Ishikawa (cell line): ENCODE results near the gene IL36RN.

Source experiments
- CEBPB ChIP-seq: IDR thresholded peaks from 2 replicates; pipeline ENCODE4 v1.6.1; 2012
- CREB1 ChIP-seq: IDR thresholded peaks from 2 replicates; pipeline ENCODE4 v1.6.1; 2012; ENCODE audit warnings: low read depth
- EGR1 ChIP-seq: IDR thresholded peaks from 2 replicates; pipeline ENCODE4 v1.6.1; 2012
- EP300 ChIP-seq: IDR thresholded peaks from 2 replicates; pipeline ENCODE4 v1.6.1; 2012; ENCODE audit warnings: borderline replicate concordance
- FOXM1 ChIP-seq: IDR thresholded peaks from 2 replicates; pipeline ENCODE4 v1.6.1; 2012; ENCODE audit warnings: low read depth, borderline replicate concordance
- RAD21 ChIP-seq: IDR thresholded peaks from 2 replicates; pipeline ENCODE4 v1.6.1; 2012; ENCODE audit warnings: low read depth
- TAF1 ChIP-seq: IDR thresholded peaks from 2 replicates; pipeline ENCODE4 v1.6.1; 2012; ENCODE audit warnings: low read depth, mild to moderate bottlenecking
- TCF12 ChIP-seq: IDR thresholded peaks from 2 replicates; pipeline ENCODE4 v1.6.1; 2012; ENCODE audit warnings: low read depth
- TEAD4 ChIP-seq: IDR thresholded peaks from 2 replicates; pipeline ENCODE4 v1.6.1; 2012
- YY1 ChIP-seq: IDR thresholded peaks from 2 replicates; pipeline ENCODE4 v1.6.1; 2012; ENCODE audit warnings: low read depth
- ZBTB7A ChIP-seq: IDR thresholded peaks from 2 replicates; pipeline ENCODE4 v1.6.1; 2012; ENCODE audit warnings: low read depth
- TF ChIP-seq, protein P1 (sequence below): IDR thresholded peaks from 2 replicates; pipeline ENCODE4 v1.6.1; 2012
- TF ChIP-seq, protein P2 (sequence below): IDR thresholded peaks from 2 replicates; pipeline ENCODE4 v1.6.1; 2012; ENCODE audit warnings: low read depth, mild to moderate bottlenecking
- TF ChIP-seq, protein P3 (sequence below): IDR thresholded peaks from 2 replicates; pipeline ENCODE4 v1.6.1; 2012

DNA sequence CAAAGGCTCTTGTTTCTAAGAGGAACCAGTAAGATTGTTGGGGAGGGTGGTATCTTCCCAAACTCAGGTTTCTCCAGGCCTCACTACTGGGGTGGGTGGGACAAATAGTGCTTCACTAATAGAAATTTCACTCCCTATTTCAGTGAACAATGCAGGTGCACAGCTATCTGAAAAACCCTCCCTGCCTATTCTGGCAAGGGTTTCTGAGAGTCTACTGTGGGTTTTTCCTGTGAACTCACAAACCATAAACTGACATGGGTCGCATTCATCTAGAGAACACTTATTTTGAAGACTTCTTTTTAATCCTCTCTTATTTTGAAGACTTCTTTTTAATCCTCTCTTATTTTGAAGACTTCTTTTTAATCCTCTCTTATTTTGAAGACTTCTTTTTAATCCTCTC is 49.4 kb upstream of the IL36RN start:
- TF ChIP-seq CREB1 = no peak
- TF ChIP-seq RAD21 = no peak
- TF ChIP-seq EP300 = no peak
- no peak for TF ChIP-seq FOXM1
- TF ChIP-seq YY1 = no peak
- no peak for TF ChIP-seq TAF1
- TF ChIP-seq, protein P1, sequence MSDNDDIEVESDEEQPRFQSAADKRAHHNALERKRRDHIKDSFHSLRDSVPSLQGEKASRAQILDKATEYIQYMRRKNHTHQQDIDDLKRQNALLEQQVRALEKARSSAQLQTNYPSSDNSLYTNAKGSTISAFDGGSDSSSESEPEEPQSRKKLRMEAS = no peak
- no peak for TF ChIP-seq TEAD4
- TF ChIP-seq, protein P2, sequence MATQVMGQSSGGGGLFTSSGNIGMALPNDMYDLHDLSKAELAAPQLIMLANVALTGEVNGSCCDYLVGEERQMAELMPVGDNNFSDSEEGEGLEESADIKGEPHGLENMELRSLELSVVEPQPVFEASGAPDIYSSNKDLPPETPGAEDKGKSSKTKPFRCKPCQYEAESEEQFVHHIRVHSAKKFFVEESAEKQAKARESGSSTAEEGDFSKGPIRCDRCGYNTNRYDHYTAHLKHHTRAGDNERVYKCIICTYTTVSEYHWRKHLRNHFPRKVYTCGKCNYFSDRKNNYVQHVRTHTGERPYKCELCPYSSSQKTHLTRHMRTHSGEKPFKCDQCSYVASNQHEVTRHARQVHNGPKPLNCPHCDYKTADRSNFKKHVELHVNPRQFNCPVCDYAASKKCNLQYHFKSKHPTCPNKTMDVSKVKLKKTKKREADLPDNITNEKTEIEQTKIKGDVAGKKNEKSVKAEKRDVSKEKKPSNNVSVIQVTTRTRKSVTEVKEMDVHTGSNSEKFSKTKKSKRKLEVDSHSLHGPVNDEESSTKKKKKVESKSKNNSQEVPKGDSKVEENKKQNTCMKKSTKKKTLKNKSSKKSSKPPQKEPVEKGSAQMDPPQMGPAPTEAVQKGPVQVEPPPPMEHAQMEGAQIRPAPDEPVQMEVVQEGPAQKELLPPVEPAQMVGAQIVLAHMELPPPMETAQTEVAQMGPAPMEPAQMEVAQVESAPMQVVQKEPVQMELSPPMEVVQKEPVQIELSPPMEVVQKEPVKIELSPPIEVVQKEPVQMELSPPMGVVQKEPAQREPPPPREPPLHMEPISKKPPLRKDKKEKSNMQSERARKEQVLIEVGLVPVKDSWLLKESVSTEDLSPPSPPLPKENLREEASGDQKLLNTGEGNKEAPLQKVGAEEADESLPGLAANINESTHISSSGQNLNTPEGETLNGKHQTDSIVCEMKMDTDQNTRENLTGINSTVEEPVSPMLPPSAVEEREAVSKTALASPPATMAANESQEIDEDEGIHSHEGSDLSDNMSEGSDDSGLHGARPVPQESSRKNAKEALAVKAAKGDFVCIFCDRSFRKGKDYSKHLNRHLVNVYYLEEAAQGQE = no peak
- no peak for TF ChIP-seq ZBTB7A
- no peak for TF ChIP-seq TCF12
- TF ChIP-seq, protein P3, sequence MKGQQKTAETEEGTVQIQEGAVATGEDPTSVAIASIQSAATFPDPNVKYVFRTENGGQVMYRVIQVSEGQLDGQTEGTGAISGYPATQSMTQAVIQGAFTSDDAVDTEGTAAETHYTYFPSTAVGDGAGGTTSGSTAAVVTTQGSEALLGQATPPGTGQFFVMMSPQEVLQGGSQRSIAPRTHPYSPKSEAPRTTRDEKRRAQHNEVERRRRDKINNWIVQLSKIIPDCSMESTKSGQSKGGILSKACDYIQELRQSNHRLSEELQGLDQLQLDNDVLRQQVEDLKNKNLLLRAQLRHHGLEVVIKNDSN = no peak
- no peak for TF ChIP-seq EGR1
- no peak for TF ChIP-seq CEBPB
